PFSK-1 (cell line): ENCODE results near the gene GFER.

Experiments used
- POLR2AphosphoS5 ChIP-seq: IDR thresholded peaks from 2 replicates; pipeline ENCODE4 v1.6.1; 2012; ENCODE audit warnings: low read depth, mild to moderate bottlenecking, control low read depth, low read length, moderate library complexity
- REST ChIP-seq, 2 experiments: IDR thresholded peaks; 2 replicates each; pipeline versions ENCODE4 v1.6.1 to v1.8.0; 2011 to 2012; ENCODE audit warnings: low read depth in 2 of 2, low read length in 2 of 2, control low read depth in 1 of 2, inconsistent platforms in 1 of 2, mild to moderate bottlenecking in 1 of 2, moderate library complexity in 1 of 2; ENCODE audit not compliant: insufficient read depth in 1 of 2
- SIN3A ChIP-seq: IDR thresholded peaks from 2 replicates; pipeline ENCODE4 v1.6.1; 2012; ENCODE audit warnings: mild to moderate bottlenecking, low read length, moderate library complexity, borderline replicate concordance; ENCODE audit not compliant: insufficient read depth
- TAF1 ChIP-seq: IDR thresholded peaks from 2 replicates; pipeline ENCODE4 v1.6.1; 2012; ENCODE audit warnings: low read length, control low read depth, borderline replicate concordance; ENCODE audit not compliant: insufficient read depth

DNA sequence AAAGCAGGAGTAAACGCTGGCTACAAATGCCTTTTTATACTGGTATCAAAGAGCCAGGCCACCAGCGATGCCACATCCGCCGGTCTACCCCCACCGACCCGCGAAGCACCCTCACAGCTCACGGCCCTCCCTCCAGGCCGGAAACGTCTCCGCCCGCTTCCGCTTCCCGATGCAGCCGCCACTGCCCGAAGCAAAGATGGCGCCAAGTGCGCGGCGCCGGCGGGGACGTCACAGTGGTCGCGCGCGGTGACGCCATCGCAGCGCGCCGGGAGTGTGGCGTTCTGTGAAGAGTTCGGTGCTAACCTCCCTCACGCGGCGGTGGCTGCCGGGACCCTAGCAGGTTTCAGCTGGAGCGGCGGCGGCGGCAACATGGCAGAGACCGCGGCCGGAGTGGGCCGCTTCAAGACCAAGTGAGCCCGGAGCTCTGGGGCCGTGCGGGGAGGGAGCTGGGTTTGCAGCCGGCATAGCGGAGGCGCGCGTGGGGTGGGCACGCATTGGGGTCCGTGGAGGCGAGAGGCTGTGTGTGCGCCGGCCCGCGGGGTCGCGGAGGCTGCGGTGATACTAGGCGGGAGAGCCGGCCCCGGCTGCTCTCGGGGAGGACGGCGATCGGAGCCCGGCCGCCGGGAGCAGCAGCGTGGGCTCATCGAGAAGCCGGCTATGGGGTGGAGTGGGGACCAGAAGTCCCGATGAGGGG, 12.1 kb upstream of the GFER start, which contains the start of gene TBL3:
- TF ChIP-seq REST (IDR thresholded peaks at IDR 0.05; ENCODE audit: insufficient read depth in 1 of 2, low read depth in 2 of 2, low read length in 2 of 2) (peak in 1 of 2 experiments; percentile 29; a peak in 1 of 4 replicates), POLR2AphosphoS5 (peak; percentile 81), TAF1 (peak; percentile 80; the same call in 1 of the 2 replicates), SIN3A (no peak)
